HFFc6 (cell line): ENCODE measurements around the gene PLS3. TPM values are rescaled to one million over a fixed set of nuclear protein-coding genes. Genes with fewer than 3 reads are reported as not detected.
A peak's percentile ranks its signal among the peaks of the same experiment; 100 is the strongest.

ENCODE experiments used
- DNase-seq: peaks from one replicate; pipeline ENCODE4 v3.0.0-alpha.2; 2018
- H3K27ac Mint-ChIP-seq: 2 replicates; pipeline ENCODE4 v1.8.0; 2020; ENCODE audit warnings: mild to moderate bottlenecking, mixed read lengths
- H3K27me3 Mint-ChIP-seq: 2 replicates; pipeline ENCODE4 v1.8.0; 2021; ENCODE audit warnings: mild to moderate bottlenecking, moderate library complexity, mixed read lengths; ENCODE audit not compliant: insufficient read depth
- H3K36me3 Mint-ChIP-seq: 2 replicates; pipeline ENCODE4 v1.8.0; 2021; ENCODE audit warnings: low read depth, mixed read lengths
- H3K4me1 Mint-ChIP-seq: 2 replicates; pipeline ENCODE4 v1.8.0; 2020; ENCODE audit warnings: low read depth, mixed read lengths
- H3K4me3 Mint-ChIP-seq: 2 replicates; pipeline ENCODE4 v1.8.0; 2020; ENCODE audit warnings: mild to moderate bottlenecking, moderate library complexity, mixed read lengths
- H3K9me3 Mint-ChIP-seq: 2 replicates; pipeline ENCODE4 v1.8.0; 2020; ENCODE audit warnings: mild to moderate bottlenecking, mixed read lengths
- total RNA-seq, 6 experiments: library from RNA; stranded (reverse); fragmentation: NEBNext Ultra II Directional; extraction: Animal tissue kit (Norgen Biotek cat#: 25700); gene quantifications; 2 replicates in 1 of 6; 3 replicates in 5 of 6; pipeline ENCODE4 v1.2.3, GENCODE V29; 2021
- TF ChIP-seq, protein P1 (sequence below): fragments of 200-600 bp; sonication (generic); IDR thresholded peaks from 2 replicates; pipeline ENCODE4 v1.5.0; 2021; ENCODE audit warnings: antibody characterized with exemption, mild to moderate bottlenecking

PLS3 gene
- total RNA-seq, 6 experiments from 2014 or later = 206 to 281 (median 254) TPM

DNA sequence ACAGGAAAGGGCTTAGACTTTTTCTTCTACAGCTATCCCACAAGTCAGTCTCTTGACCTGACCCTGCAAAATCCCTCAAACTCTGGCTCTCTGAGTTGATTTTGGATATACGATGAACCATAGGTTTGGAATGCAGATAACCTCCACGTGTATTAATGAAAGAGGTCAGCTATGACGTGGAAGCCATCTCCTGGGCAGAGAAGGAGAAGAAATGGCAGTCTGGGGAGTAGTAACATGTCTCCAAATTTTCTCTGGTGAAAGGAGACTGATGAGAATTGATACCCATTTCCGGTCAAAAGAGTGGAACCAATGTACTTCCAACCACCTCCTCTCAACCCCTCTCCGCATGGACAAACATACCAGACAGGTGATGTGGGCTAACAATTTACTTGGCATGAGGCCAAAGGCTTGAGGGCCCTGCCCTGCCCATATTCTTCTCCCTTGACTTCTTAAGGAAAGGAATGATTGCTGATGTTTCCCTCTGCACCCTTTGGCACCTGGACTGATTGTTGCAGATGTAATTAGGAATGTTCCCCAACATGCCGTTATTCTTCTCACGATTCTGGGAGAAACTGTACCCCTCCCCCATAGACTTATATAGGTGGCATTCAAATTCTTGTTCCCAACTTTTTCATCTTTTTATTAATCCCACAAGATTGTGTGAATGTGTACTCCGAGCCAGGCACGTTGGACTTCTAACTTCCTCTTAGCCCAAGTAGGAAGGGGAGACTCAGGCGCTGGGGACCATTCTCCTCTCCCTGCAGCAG, 580 bp upstream of the PLS3 start:
- H3K9me3 Mint-ChIP-seq = no peaks in the 10 kb centered on the region
- peak overlapping the region; percentile 90 for H3K27ac Mint-ChIP-seq
- H3K4me3 Mint-ChIP-seq = peak overlapping the region; percentile 93
- TF ChIP-seq, protein P1, sequence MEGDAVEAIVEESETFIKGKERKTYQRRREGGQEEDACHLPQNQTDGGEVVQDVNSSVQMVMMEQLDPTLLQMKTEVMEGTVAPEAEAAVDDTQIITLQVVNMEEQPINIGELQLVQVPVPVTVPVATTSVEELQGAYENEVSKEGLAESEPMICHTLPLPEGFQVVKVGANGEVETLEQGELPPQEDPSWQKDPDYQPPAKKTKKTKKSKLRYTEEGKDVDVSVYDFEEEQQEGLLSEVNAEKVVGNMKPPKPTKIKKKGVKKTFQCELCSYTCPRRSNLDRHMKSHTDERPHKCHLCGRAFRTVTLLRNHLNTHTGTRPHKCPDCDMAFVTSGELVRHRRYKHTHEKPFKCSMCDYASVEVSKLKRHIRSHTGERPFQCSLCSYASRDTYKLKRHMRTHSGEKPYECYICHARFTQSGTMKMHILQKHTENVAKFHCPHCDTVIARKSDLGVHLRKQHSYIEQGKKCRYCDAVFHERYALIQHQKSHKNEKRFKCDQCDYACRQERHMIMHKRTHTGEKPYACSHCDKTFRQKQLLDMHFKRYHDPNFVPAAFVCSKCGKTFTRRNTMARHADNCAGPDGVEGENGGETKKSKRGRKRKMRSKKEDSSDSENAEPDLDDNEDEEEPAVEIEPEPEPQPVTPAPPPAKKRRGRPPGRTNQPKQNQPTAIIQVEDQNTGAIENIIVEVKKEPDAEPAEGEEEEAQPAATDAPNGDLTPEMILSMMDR = no peak
- no peaks in the 10 kb centered on the region for H3K27me3 Mint-ChIP-seq
- peak; percentile 53 for DNase-seq
- peaks cover 44% of the 10 kb centered on the region for H3K4me1 Mint-ChIP-seq
- H3K36me3 Mint-ChIP-seq = peaks cover 6% of the 10 kb centered on the region; the same call in 1 of the 2 replicates

DNA sequence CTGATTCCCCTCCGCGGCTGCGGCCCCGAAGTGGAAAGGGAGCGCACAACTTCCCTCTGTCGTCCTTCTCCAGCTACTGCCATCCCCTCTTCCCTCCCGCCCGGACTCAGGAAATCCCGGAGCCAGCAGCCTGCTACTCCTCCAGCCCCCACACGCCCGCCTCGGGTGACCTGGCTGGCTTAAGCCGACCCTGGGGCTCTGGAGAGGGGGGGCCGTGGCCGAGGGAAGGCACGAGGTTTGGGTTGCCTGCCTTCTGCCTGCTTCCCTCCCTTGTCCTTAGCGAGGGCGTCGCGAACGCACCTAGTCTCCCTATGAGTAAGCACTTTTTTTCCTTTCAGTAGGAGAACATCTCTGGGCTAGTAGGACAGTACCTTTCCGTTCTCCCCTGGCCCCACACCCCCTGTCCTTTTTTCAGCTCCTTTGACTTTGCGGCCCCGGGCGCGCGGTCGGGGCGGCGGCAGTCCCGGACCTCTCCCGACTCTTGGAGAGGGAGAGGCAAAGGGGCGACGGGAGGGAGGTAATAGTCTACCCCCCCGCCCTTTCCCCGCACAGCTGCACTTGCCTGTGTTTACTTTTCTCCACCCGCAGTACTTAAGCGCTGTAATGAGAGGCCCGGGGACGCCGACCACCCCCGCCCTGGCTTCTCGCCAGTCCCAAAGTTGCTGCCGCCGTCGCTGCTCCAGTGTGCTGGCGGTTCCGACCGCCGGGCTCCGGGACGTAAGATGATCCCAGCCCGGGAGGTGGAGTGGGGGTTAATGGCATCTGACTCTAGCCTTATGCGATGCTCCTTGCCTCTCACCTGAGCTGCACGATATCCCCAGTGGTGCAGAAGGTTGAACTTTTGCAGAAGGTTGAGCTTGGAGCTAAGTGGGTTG, 868 bp downstream of the PLS3 start:
- Mint-ChIP-seq H3K4me1 (peaks cover 49% of the 10 kb centered on the region), H3K9me3 (no peaks in the 10 kb centered on the region), H3K36me3 (peaks cover 6% of the 10 kb centered on the region; the same call in 1 of the 2 replicates), H3K4me3 (peak overlapping the region; percentile 93), H3K27me3 (no peaks in the 10 kb centered on the region), H3K27ac (peak overlapping the region; percentile 90)
- DNase-seq = no peak
- TF ChIP-seq, protein P1 = no peak; the same call in 1 of the 2 replicates

GRCh38 chrX:115562480-115562847, 1.5 kb downstream of the PLS3 start:
- H3K4me3 Mint-ChIP-seq = peak overlapping the region; percentile 93
- H3K27me3 Mint-ChIP-seq = peaks cover 2% of the 10 kb centered on the region; the same call in 1 of the 2 replicates
- peaks cover 49% of the 10 kb centered on the region for H3K4me1 Mint-ChIP-seq
- peaks cover 6% of the 10 kb centered on the region; the same call in 1 of the 2 replicates for H3K36me3 Mint-ChIP-seq
- peak overlapping the region; percentile 90 for H3K27ac Mint-ChIP-seq
- TF ChIP-seq, protein P1 = no peak
- no peaks in the 10 kb centered on the region for H3K9me3 Mint-ChIP-seq
- peak; percentile 20 for DNase-seq

GRCh38 chrX:115563633-115564162, 2.7 kb downstream of the PLS3 start:
- H3K4me1 Mint-ChIP-seq = peaks cover 53% of the 10 kb centered on the region
- peaks cover 2% of the 10 kb centered on the region; the same call in 1 of the 2 replicates for H3K27me3 Mint-ChIP-seq
- peak overlapping the region; percentile 31 for H3K27ac Mint-ChIP-seq

DNA sequence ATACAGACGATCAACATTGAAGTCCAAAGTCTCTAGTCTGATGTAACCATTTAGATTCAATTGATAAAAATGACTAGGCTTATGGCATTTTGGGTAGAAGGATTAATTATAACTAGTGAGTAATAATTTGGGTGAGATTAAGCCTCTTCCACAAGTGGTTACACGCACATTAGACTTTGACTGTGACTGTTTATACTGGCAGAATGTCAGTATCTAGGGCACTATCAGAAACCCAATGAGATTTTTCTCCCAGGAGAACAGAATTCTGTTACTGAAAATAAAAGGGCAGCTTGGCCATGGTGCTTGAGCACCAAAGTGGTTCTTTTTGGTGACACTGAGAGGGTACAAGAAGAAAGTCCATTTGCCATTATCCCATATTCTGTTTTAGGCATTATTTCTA, 3.3 kb downstream of the PLS3 start:
- H3K9me3 Mint-ChIP-seq = no peaks in the 10 kb centered on the region
- peaks cover 2% of the 10 kb centered on the region; the same call in 1 of the 2 replicates for H3K27me3 Mint-ChIP-seq
- peaks cover 53% of the 10 kb centered on the region for H3K4me1 Mint-ChIP-seq
- peak; percentile 48 for DNase-seq
- TF ChIP-seq, protein P1 = no peak
- peak overlapping the region; percentile 31 for H3K27ac Mint-ChIP-seq
- H3K36me3 Mint-ChIP-seq = peaks cover 6% of the 10 kb centered on the region; the same call in 1 of the 2 replicates
- peak overlapping the region; percentile 50 for H3K4me3 Mint-ChIP-seq

More at GRCh38 chrX:115563633-115564162, 2.7 kb downstream of the PLS3 start:
- no peak for DNase-seq
- peaks cover 6% of the 10 kb centered on the region; the same call in 1 of the 2 replicates for H3K36me3 Mint-ChIP-seq
- TF ChIP-seq, protein P1 = no peak
- no peaks in the 10 kb centered on the region for H3K9me3 Mint-ChIP-seq
- H3K4me3 Mint-ChIP-seq = peak overlapping the region; percentile 93
